Measurements from ENCODE around the gene SERPING1. TPM values are rescaled to one million over a fixed set of nuclear protein-coding genes. Genes with fewer than 3 reads are reported as not detected.

Gene SERPING1
- polyA plus RNA-seq, 1 donor from 2014 or later: 0.22 TPM

DNA sequence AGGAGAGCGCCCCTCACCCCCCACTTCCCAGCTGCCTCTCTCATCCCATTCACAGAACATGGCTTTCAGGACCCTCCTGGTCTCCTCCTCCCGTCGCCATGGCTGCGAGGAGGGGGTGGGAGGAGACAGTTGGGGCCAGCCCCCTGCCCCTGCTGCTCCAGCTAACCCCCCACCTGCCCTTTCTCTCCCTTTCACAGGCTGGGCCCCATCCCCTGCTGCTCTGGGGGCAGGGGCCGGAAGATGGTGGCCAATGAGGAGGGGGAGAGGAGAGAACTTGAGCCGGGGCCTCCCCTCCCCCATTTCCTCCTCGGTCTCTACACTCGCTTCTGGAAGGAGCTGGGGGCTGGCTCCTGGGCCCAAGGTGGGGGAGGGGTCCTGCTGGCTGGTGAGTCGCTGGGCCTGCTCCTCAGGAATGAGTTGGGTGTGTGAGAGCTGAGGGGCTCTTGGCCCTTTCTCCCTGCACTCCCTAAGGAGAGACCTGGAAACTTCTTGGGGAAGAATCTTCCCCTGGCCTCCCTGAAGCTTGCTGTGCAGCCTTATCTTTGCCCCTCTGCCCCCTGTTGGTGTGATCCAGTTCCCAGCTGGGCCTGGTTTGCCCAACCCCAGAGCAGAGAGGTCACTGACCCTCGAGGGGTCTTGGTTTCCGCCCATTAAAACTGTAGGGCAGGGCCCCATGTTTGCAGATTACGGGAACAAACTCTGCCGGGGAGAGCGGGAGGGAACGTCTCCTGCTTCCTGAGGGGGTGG lies 42.0 kb downstream of the SERPING1 start:
- no peak overlapping the region for H2AFZ ChIP-seq (ENCODE audit: low read depth, low read length)
- H3K79me2 ChIP-seq (replicated peaks; ENCODE audit: insufficient read depth, low read length): peaks cover 36% of the 10 kb centered on the region
- no peaks in the 10 kb centered on the region for H3K9me2 ChIP-seq (ENCODE audit: insufficient read depth, low read length)
- H3K27me3 ChIP-seq (ENCODE audit: insufficient read depth, low read depth, low read length): no peaks in the 10 kb centered on the region
- no peak for TF ChIP-seq EZH2 (IDR thresholded peaks at IDR 0.05; ENCODE audit: borderline replicate concordance, insufficient read depth, low read length, poor library complexity, severe bottlenecking)
- TF ChIP-seq, protein P1, sequence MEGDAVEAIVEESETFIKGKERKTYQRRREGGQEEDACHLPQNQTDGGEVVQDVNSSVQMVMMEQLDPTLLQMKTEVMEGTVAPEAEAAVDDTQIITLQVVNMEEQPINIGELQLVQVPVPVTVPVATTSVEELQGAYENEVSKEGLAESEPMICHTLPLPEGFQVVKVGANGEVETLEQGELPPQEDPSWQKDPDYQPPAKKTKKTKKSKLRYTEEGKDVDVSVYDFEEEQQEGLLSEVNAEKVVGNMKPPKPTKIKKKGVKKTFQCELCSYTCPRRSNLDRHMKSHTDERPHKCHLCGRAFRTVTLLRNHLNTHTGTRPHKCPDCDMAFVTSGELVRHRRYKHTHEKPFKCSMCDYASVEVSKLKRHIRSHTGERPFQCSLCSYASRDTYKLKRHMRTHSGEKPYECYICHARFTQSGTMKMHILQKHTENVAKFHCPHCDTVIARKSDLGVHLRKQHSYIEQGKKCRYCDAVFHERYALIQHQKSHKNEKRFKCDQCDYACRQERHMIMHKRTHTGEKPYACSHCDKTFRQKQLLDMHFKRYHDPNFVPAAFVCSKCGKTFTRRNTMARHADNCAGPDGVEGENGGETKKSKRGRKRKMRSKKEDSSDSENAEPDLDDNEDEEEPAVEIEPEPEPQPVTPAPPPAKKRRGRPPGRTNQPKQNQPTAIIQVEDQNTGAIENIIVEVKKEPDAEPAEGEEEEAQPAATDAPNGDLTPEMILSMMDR (IDR thresholded peaks at IDR 0.05; ENCODE audit: poor library complexity, severe bottlenecking): no peak
- TF ChIP-seq MXI1 (conservative IDR thresholded peaks at IDR 0.05; ENCODE audit: poor library complexity, severe bottlenecking): no peak
- no peak for TF ChIP-seq TAF1 (IDR thresholded peaks at IDR 0.05; ENCODE audit: low read depth)
- TF ChIP-seq, protein P2, sequence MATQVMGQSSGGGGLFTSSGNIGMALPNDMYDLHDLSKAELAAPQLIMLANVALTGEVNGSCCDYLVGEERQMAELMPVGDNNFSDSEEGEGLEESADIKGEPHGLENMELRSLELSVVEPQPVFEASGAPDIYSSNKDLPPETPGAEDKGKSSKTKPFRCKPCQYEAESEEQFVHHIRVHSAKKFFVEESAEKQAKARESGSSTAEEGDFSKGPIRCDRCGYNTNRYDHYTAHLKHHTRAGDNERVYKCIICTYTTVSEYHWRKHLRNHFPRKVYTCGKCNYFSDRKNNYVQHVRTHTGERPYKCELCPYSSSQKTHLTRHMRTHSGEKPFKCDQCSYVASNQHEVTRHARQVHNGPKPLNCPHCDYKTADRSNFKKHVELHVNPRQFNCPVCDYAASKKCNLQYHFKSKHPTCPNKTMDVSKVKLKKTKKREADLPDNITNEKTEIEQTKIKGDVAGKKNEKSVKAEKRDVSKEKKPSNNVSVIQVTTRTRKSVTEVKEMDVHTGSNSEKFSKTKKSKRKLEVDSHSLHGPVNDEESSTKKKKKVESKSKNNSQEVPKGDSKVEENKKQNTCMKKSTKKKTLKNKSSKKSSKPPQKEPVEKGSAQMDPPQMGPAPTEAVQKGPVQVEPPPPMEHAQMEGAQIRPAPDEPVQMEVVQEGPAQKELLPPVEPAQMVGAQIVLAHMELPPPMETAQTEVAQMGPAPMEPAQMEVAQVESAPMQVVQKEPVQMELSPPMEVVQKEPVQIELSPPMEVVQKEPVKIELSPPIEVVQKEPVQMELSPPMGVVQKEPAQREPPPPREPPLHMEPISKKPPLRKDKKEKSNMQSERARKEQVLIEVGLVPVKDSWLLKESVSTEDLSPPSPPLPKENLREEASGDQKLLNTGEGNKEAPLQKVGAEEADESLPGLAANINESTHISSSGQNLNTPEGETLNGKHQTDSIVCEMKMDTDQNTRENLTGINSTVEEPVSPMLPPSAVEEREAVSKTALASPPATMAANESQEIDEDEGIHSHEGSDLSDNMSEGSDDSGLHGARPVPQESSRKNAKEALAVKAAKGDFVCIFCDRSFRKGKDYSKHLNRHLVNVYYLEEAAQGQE (IDR thresholded peaks at IDR 0.05; ENCODE audit: borderline replicate concordance): no peak
- no peak for TF ChIP-seq POLR2AphosphoS5 (IDR thresholded peaks at IDR 0.05)
- TF ChIP-seq RAD21 (conservative IDR thresholded peaks at IDR 0.05): no peak
- TF ChIP-seq SMC3 (conservative IDR thresholded peaks at IDR 0.05; ENCODE audit: poor library complexity): no peak
- no peak for TF ChIP-seq EP300 (conservative IDR thresholded peaks at IDR 0.05; ENCODE audit: poor library complexity, severe bottlenecking)
- peak overlapping the region; percentile 92 for H3K27ac ChIP-seq (ENCODE audit: low read length)
- H3K9ac ChIP-seq (ENCODE audit: low read length): peak overlapping the region; percentile 96
- H3K9me3 ChIP-seq (ENCODE audit: low read length): no peaks in the 10 kb centered on the region
- no peaks in the 10 kb centered on the region for H3F3A ChIP-seq (ENCODE audit: insufficient read depth, low read length, poor library complexity, severe bottlenecking)
- no peaks in the 10 kb centered on the region for H3K36me3 ChIP-seq (ENCODE audit: insufficient read depth, low read length)
- H4K20me1 ChIP-seq (ENCODE audit: insufficient read depth): no peaks in the 10 kb centered on the region
- peak overlapping the region; percentile 96 for H3K4me3 ChIP-seq (ENCODE audit: low read length)
- H3K4me2 ChIP-seq (ENCODE audit: low read length): peak overlapping the region; percentile 71

DNA sequence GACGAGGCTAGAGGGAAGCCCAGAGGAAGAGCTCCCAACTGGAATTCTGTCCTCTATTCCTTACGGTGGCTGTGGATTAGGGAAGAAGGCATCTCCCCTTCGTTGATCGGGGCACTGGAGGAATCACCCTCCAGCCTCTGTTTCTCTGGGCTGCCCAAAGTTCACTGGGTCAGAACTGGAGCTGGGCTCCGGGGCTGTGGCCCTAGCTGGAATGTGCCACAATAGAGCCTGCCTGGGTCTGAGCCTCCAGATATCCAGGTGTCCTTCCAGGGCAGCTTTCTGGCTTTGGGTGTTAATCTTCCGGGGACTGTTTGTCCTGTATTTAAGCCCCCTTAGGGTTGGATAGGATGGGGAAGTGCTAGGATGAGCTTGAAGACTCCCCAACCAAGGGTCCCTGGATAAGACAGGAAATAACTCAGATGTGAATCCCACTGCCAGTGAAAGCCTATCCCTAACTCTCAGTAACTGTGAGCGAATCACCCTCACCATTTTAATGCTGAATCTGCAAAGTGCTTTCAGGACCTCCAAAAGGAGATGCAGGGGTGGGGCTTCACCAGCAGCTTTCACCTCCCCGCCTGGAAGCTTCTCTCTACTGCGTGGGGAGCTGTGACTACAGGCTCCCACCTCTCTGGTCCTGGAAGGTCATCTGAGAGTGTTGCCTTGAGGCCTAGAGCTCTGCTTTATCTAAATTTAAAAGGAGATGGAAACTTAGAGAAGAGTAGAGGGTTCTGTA lies 42.7 kb downstream of the SERPING1 start:
- H3K4me3 ChIP-seq (ENCODE audit: low read length): peak overlapping the region; percentile 96
- no peaks in the 10 kb centered on the region for H3K27me3 ChIP-seq (ENCODE audit: insufficient read depth, low read depth, low read length)
- H3K36me3 ChIP-seq (ENCODE audit: insufficient read depth, low read length): no peaks in the 10 kb centered on the region
- H3K27ac ChIP-seq (ENCODE audit: low read length): peak overlapping the region; percentile 92
- no peaks in the 10 kb centered on the region for H3K9me2 ChIP-seq (ENCODE audit: insufficient read depth, low read length)
- H3K9ac ChIP-seq (ENCODE audit: low read length): peak overlapping the region; percentile 96
- no peaks in the 10 kb centered on the region for H3K9me3 ChIP-seq (ENCODE audit: low read length)
- peaks cover 36% of the 10 kb centered on the region for H3K79me2 ChIP-seq (replicated peaks; ENCODE audit: insufficient read depth, low read length)
- TF ChIP-seq EP300 (conservative IDR thresholded peaks at IDR 0.05; ENCODE audit: poor library complexity, severe bottlenecking): no peak
- TF ChIP-seq POLR2AphosphoS5 (IDR thresholded peaks at IDR 0.05): no peak
- TF ChIP-seq RAD21 (conservative IDR thresholded peaks at IDR 0.05): no peak
- TF ChIP-seq, protein P1 (IDR thresholded peaks at IDR 0.05; ENCODE audit: poor library complexity, severe bottlenecking): no peak
- TF ChIP-seq, protein P2 (IDR thresholded peaks at IDR 0.05; ENCODE audit: borderline replicate concordance): no peak
- TF ChIP-seq SMC3 (conservative IDR thresholded peaks at IDR 0.05; ENCODE audit: poor library complexity): no peak
- no peak for TF ChIP-seq MXI1 (conservative IDR thresholded peaks at IDR 0.05; ENCODE audit: poor library complexity, severe bottlenecking)
- TF ChIP-seq EZH2 (IDR thresholded peaks at IDR 0.05; ENCODE audit: borderline replicate concordance, insufficient read depth, low read length, poor library complexity, severe bottlenecking): no peak
- H2AFZ ChIP-seq (ENCODE audit: low read depth, low read length): no peak overlapping the region
- no peaks in the 10 kb centered on the region for H3F3A ChIP-seq (ENCODE audit: insufficient read depth, low read length, poor library complexity, severe bottlenecking)
- peak overlapping the region; percentile 71 for H3K4me2 ChIP-seq (ENCODE audit: low read length)
- H4K20me1 ChIP-seq (ENCODE audit: insufficient read depth): no peaks in the 10 kb centered on the region
